ENCODE results near the gene CDC37L1. TPM values are rescaled to one million over a fixed set of nuclear protein-coding genes. Genes with fewer than 3 reads are reported as not detected.

The CDC37L1 gene
- total and polyA plus RNA-seq, 2 of the 8 experiments (the other 6 are each of a cell fraction or from before 2014, with no cell fraction given) = 4.6 to 23.8 TPM

DNA sequence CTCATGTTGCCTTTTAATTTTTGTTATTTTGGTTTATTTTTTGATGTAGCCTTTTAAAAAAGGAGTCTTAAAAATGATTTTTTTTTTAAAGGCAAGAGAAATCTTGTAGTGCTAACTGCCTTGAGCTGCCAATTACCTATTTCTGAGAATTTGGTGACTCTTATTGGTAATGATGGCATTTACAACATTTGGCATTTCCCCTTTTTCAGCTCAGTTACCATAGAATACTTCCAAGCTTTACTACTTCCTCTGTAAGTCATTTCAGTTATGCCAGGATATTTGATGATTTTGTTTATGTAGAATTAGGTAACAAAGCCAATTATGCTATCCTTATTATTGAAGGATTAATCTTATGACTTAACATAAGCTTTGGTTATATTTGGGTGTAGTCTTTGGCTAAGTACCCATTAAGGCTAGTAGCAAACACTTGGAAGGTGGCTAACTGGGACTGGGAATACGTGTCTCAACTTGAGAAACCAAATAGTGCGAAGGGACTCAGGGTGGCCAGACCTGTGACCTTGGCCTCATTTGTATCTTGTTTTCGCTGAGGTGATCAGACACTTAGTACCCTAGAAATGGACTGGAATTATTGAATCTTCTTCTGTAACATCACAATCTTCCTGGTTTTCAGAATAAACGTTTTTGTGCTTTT is 27.7 kb downstream of the CDC37L1 start (continued):
- TF ChIP-seq CHD1 (IDR thresholded peaks at IDR 0.05; ENCODE audit: low read depth, low read length) (no peak), USF2 (IDR thresholded peaks at IDR 0.05; ENCODE audit: low read length) (no peak), EGR1 (IDR thresholded peaks at IDR 0.05; ENCODE audit: borderline replicate concordance, low read depth, low read length) (no peak)
